Left renal cortex interstitium (tissue), 4 donors: ENCODE measurements around the gene KCNQ5. TPM values are rescaled to one million over a fixed set of nuclear protein-coding genes. Genes with fewer than 3 reads are reported as not detected.

Source experiments
- DNase-seq, 4 donors: peaks; one replicate each; pipeline ENCODE4 v3.0.0-alpha.2; 2013; ENCODE audit warnings: low read depth in 4 of 4, low spot score in 2 of 4, missing footprints in 1 of 4
- polyA plus RNA-seq, 4 donors: library from polyadenylated mRNA; unstranded; fragments of 120-200 nt; gene quantifications; one replicate each; pipeline ENCODE4 v1.2.1, GENCODE V29; 2013; ENCODE audit not compliant: insufficient read length in 4 of 4

The KCNQ5 gene
- polyA plus RNA-seq, 4 donors, result 0.14 to 0.59 (median 0.25) TPM

DNA sequence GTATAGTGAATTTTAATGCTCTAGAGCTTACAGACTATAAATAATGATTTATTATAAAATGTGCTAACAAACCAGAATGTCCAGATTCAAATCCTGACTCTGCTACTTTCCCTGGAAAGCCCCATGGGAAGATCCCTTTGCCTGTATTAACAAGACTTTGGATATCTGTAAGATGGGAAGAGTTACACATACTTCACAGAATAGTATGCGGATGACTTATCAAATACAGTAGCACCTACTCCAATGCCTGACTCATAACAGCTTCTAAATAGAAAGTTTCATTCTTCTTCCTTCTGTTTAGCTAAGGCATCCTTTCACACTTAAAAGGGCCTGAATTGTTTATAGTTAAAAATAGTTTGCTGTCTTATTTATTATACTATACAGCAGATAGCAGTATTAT lies 166.3 kb downstream of the KCNQ5 start:
- no peak for DNase-seq

DNA sequence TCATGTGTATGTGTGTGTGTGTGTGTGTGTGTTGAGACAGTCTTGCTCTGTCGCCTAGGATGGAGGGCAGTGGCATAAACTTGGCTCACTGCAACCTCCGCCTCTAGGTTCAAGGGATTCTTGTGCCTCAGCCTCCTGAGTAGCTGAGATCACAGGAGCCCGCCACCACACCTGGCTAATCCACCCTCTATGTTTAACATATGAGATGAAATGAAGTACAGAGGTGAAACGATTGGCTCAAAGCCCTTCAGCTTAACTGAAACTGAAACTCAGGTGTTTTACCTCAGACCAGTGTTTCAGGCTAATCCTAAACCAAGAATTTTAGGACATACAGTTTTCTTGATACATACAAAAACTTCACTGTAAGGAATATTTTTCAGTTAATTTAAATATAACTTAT lies 167.3 kb downstream of the KCNQ5 start:
- no peak for DNase-seq

DNA sequence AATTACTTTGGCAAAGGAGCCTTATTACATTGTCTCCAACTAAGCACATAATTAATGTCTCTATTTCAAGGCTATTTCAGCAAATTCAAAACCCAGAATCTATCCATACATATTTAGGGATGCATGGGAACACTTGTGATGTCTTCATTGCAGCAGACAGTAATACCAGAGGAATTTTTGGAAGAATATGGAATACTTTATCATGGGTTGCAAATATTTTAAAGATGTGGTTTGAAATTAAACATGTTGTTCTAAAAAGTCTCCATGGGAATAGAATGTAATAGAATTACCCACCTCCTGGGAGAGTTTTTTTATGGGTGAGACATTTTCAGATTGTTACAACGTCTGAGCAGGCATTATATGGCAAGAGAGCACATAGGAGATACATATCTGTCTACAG lies 170.8 kb downstream of the KCNQ5 start:
- no peak for DNase-seq

DNA sequence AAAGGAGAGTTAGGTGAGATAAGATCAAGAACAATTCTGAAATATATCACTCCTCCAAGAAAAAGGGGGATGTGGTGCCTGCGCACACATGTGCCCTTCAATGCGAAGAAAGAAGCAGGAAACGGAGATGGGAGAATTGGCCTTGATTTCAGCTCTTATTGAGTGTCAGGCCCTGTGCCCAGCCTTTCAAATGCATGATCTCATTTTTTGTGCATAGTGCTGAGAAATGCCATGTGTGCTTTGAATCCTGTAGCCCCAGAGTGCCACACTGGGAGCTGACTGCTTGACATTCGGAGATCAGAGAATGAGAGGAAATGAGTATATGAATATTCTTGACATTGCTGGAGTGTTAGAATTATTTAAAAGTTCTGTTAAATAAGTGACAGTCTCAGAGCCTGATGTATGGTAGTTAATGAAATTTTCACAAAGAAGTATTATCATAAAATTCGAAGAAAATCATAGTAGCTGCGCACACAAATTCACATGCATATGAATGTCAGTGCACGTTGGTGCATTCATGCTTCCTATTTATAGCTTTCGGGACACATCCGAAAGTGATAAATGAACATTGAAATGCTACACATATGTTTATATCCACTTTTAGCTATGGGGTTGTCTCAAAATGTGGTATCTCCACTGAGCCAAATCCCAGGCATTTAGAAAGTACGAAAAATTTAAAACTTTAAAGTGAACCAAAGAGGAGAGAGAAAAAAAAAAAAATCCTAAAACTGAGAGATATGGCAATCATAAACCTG lies 172.0 kb downstream of the KCNQ5 start:
- no peak for DNase-seq

DNA sequence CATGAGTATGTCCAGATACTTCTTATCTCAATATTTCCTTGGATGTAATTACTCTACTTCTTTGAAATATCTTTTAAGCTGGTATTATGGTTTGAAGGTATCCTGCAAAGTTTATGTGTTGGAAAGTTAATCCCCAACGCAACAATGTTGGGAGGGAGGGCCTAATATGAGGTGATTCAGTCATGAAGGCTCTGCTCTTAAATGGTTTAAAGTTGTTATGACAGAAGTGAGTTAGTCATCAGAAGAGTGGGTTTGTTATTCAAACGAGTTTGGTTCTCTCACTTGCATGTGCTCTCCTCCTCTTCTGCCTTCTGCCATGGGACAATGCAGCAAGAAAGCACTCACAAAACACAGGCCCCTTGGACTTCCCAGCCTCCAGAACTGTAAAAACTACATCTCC lies 176.3 kb downstream of the KCNQ5 start:
- no peak for DNase-seq

DNA sequence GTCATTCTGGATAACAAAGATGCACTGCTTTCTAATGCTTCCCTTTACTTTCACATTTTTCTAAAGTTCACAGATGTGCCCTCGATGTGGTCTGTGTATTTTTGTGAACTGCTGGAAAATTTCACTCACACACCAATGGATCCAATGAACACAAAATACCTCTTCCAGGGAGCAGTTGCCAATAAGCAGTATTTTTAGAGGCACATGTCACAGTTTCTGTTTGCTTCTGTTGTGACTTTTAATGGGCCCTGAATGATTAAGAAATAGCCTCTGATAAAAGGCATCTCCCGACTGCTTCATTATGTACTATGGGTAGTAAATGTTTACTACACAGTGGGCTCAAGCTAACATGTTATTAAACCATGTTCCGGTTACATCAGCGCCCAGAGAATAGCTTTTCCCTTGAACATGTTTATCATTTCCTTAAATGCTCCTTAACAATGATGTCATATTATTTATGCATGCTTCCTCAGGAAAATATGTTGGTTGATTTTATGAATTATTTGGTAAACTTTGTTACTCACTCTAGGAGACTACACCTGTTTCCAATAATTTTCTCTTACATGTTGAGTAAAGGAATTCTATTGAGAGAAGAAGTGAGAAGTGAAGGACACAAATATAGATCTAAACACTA lies 188.0 kb downstream of the KCNQ5 start:
- no peak for DNase-seq

DNA sequence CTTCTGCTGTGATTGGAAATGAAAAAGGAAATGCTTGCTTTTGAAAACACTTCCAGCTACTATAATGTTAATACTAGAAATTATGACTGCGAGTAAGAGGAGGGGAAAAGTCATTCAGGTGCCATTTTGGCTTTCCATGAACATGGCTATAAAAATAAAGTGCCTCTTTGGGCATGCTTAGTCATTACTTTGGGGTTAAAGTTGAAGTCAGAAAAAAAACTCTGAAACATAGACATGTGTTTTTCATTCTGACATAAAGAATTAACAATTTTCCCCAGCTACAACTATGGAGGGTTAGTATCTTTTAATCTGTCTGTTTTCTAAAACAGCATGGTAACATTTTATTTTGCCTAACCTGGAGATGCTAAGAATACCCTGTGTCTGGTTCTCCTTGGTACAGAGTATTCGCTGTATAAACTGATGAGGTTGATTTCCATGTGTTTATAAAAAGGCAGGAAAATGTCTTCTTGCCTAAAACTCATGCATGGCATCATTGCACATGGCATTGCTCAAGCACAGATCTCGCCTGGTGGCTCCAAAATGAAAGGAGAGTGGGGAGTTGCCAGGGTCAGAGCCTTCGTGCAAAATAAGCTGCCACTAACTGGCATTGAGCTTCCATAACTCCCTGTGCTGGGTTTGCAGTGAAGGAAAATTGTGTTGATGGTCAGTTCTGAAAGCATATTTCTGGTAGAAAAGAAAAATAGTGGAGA lies 188.9 kb downstream of the KCNQ5 start:
- DNase-seq, result no peak

DNA sequence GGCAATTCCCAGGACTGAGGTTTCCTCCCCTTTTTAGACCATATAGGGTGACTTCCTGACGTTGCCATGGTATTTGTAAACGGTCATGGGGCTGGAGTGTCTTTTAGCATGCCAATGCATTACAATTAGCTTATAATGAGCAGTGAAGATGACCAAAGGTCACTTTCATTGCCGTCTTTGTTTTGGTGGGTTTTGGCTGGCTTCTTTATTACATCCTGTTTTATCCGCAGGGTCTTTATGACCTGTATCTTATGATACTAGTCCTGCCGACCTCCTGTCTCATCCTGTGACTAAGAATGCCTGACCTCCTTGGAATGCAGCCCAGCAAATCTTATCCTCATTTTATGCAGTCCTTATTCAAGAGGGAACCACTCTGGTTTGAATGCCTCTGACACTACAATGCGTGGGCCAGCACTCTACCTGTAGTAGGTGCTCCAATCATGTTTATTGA lies 190.1 kb downstream of the KCNQ5 start:
- DNase-seq, result no peak

DNA sequence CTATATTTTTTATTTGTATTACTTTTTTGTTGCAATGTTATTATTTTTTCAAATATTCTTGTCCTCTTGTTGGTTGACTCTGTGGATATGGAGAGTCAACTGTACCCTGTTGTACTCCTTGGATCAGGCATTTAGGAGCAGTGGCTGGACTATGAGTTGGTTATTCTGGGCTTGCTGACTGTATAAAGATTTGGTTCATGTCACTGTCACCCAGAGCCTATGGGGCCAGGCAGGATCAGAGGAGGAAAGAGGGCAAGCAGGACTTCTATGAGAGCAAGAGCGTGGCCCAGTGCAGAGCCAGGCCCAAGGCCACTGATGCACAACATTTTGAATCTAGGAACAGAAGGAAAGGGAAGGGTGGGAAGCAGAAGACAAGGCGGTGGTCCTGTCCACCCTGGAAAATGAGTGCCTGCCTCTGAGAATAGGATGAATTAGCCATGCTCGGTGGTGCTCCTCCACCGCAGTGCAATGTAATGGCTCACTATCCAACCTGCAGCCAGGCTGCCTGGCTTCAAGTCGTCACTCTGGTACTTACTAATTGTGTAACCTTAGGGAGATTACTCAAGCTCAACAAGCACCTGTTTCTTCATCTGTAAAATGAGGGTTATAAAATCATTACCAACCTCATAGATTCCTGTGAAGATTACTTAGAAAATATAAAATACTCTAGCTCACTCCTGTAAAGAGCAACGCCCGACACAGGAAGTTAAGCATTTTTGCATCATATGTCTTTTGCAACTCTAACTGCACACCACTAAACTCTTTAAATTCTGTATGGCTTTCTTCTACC lies 192.1 kb downstream of the KCNQ5 start:
- no peak for DNase-seq

DNA sequence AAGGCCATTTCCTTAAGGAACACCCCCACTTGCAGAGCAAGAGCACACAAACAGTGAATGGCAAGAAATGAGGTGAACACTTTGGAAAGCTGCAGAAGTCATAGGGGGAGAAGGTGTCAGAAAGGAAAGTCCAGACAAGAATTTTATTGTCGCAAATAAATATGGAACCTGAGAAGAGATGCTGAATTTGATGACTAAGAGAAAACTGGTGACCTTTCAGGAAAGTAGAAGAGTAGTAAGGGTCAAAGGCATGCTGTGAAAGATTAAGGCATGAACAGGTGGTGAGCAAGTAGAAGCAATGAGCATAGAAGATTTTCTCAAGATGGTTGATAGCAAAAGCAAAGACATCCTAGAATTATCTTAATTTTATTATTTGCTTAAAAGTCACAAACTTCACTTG lies 194.2 kb downstream of the KCNQ5 start:
- DNase-seq, result no peak

DNA sequence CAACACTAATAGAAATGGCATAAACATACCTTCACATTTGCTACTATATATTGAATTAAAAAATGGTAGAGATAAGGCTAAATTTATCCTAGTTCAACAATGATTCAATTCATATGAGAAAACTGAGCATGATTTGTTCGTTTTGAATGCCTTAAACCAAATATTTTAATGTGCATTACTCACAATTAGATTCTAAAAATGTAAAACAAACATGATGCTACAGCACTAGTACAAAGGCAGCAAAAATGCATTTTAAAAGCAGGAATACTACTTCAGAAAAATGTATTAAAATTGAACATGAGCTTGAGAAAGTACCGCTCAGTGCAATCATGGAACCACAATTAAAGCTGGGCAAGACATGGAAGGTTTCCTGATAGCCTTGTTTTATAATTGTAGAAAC lies 195.3 kb downstream of the KCNQ5 start:
- no peak for DNase-seq

DNA sequence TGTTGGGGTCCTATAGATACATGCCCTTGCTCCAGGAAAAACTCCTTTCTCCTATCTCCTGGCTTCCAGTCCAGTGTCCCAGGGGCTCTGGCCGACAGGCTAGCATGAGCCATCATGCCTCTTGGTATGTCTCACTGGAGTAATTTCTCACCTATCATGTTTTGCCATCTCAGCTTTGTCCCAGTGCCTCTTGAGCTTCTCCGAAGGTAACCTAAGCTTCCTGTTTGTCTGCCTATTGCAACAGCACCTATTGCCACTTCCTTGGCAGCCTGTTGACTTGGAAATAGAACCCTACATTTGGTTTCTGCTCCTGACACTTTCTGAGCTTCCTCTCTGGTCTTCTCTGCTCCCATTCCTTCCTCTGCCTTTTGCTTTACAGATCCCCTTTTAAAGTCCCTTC lies 197.7 kb downstream of the KCNQ5 start:
- no peak for DNase-seq

DNA sequence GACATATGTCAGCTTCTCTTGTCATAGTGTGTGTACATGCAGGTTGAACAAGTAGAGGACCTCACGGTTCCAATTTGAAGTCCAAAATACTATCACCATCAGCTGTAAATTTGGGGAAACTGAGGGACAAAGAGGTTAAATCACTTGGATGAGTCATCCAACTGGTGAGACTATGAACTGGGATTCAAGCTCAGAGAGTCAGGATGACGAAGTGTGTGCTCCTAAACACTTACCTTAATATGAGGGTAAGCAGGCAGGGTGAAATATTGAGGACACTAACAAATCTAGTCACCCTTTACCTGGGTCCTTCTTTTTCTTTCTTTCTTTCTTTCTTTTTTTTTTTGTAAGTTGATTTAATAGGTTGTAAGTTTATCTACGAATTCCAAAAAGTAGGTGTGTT lies 198.3 kb downstream of the KCNQ5 start:
- DNase-seq, result no peak

DNA sequence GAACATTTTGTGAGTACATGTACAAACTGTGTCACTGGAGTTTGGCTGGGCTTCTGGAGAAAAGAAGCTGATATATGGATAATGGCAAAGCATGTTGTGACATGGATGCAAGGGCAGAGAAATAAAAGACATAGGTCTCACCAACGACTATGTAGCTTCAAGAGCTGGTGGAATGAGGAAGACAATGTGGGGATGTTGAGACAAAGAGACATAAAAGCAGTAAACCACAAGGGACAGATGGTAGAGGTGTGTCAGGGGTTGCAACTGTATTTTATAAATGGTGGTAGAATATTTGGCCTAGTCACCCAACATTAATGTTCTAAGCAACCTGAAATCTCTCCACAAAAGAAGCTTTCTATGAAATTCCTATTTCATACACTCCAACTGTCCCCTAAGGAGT lies 199.0 kb downstream of the KCNQ5 start:
- DNase-seq, result no peak

DNA sequence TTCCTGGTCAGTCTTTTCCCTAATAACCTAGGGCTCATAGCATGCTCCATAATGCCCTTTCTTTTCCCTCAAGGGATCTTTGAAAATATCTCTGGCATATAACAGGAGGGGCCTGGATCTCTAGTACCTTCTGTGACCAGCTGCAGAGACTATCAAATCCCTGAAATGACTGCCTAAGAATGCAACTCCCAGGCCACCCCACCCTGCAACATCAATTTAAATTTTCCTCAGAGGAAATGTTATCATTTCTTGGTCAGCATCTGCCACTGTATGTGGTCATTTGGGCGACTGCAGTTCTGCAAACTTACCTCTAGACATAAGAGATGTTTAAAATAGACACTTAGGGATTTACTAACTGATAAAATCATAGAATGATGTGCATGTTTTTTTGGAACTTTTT lies 200.2 kb downstream of the KCNQ5 start:
- DNase-seq, result no peak

DNA sequence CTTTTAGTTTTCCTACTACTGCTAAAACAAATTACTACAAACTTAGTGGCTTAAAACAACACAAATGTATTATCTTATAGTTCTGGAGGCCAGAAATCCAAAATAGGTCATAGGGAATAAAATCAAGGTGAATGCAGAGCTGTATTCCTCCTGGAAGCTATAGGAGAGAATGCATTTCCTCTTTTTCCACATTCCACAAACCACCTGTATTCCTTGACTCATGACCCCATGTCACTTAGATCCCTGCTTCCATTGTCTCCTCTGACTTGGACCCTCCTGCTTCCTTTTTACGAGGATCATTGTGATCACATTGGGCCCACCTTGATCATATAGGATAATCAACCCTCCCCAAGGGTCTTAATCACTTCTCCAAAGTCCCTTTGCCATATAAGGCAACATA lies 200.8 kb downstream of the KCNQ5 start:
- no peak for DNase-seq

DNA sequence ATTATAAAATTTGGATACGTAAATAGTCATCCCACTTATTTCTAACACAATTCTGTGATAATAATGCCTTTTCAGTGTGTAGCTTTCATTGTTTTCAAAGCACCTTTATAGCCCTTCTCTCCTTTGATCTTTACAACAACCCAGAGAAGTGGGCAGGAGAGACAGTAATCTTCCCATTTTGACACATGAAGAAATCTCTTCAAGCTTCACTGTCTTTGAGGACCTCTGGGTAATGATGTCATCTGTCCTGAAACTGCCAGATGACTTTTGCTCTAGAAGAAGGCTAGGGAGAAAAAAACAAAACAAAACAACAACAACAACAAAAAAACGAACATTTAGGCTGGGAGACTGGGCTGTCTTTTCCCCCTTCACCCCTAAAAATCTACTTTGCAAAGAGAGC lies 203.0 kb downstream of the KCNQ5 start:
- DNase-seq, result no peak

DNA sequence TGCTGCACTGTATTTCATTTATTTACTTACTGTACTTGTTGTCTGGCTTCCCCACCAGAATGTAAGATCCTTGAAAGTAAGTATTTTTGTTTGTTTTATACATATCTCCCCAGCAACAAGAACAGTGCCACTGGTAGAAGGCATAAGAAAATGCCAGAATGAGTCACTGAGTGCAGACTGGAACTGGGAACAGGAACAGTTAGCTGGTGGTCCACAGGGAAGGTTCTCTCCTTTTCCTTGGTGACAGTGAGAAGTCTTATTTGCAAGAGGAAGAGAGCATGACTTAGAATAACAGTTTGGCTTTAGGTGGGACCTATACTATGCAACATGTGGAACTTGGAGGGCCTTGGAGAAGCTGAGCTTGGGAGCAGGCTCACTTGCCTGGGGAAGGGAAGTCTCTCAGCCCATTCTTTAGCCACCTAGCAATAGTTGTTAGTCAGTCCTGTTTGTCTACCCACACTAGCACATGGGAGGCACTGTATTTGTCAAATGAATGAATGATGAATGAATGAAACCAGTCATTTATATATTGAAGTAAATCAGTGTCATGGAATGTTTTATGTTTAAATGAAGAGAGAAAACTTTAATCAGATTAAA lies 203.5 kb downstream of the KCNQ5 start:
- no peak for DNase-seq

DNA sequence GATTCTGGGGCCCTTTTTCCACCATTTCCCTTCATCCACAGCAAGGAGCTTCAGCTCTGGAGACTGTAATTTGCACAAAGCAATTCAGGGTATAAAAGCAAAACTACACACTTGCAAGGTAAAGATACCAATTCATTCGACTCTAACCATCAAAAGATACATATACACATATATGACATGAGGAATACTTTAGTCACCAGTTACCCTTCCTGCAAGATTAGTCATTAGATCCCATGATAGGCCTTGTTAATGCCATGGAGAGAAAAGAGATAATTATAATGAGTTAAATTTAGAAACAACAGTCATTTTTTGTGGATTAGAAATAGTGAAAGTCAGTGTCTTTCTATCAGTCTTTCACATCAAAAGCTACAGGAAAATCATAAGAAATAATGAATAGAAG lies 204.2 kb downstream of the KCNQ5 start:
- DNase-seq, result no peak

DNA sequence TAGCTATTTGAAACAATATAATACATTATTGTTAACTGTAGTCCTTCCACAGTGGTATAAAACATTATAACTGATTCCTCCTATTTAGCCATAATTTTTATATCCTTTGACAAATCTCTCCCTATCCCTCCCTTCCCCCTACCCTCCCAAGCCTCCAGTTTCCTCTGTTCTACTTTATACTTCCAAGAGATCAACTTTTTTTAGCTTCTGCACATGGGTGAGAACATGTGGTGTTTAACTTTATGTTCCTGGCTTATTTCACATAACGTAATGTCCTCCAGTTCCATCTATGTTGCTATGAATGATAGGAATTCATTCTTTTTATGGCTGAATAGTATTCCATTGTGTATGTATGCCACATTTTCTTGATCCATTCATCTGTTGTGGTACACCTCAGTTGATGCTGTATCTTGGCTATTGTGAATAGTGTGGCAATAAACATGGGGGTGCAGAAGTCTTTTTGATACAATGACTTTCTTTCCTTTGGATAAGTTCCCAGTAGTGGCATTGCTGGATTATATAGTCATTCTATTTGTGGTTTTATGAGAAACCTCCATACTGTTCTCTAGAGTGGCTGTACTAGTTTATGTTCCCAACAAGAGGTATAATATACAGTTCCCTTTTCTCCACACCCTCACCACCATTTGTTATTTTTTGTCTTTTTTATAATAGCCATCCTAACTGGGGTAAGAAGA lies 205.0 kb downstream of the KCNQ5 start:
- no peak for DNase-seq
